COLO668 (cell line): Measurements from ENCODE around the gene COL9A1.
A peak's percentile ranks its signal among the peaks of the same experiment; 100 is the strongest.
"Not testable (repeated sequence)": the region's sequence is repeated elsewhere in the genome, so short reads cannot be mapped to it uniquely, and the experiment has no call there.

ENCODE experiments used
- DNase-seq: peaks from one replicate; lab custom pipeline; 2025; ENCODE audit not compliant: unreplicated experiment; lab: John Stamatoyannopoulos, UW

Gene COL9A1

DNA sequence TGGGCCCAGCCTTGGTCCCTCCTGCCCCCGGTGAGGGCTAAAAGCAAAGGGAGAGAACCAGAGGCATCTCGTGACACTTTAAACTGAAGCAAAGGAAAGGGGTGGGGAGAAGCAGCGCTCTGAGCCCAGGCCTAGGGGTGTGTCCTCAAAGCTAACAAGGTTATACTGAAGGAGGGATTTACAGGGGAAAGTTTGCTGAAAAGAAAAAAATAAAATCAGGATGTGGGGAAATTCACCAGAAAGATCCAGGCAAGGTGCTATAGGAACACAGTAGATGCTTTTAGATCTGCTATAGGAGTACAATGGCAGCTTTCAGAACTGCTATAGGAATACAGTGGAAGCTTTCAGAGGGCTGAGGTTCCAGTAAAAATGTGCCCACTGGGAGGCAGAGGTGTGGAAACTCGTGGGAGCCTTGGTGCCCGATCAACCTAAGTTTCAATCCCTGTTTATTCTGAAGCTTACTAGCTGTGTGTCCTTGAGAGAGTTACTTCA is at the start of gene COL9A1:
TSS of gene COL9A1 (minus strand) at position 51 of the 492 bp plus-strand sequence. CDS start 160 bp downstream, outside the sequence.
- DNase-seq = no peak

DNA sequence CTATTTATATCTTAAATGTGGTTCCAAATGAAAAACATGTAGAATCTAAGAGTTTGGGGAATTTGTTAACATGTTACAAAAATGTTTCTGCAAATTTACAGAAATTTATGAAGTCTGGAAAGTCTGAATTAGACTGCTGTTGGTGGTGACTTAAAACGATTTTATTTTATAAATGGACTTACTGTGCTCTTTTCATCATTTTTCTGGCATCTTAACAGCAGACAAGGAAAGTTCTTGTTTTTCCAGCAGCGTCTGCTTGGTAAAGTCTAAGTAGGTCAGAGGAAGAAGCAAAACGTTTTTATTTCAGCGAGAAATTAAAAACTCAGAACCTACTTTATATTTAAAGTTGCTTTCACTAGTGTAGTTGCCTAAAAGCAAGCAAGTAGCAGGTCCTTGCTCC is 48.6 kb upstream of the COL9A1 start:
- no peak for DNase-seq

DNA sequence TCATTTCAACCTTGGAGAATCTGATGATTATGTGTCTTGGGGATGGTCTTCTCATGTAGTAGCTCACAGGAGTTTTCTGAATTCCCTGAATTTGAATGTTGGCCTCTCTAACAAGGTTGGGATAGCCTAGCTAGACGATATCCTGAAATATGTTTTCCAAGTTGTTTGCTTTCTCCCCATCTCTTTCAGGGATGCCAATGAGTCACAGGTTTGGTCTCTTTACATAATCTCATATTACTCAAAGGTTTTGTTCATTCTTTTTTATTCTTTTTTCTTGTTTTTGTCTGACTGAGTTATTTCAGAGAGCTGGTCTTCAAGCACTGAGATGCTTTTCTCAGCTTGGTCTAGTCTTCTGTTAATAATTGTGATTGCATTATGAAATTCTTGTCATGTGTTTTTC is 42.7 kb upstream of the COL9A1 start:
- DNase-seq = no peak

DNA sequence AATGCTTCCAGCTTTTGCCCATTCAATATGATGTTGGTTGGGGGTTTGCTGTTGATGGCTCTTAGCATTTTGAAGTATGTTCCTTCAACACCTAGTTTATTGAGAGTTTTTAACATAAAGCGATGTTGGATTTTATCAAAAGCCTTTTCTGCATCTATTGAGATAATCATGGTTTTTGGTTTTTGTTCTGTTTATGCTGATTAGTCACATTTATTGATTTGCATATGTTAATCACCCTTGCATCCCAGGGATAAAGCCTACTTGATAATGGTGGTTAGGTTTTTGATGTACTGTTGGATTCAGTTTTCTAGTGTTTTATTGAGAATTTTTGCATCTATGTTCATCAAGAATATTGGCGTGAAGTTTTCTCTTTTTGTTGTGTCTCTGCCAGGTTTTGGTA is 40.4 kb upstream of the COL9A1 start:
- no peak for DNase-seq

DNA sequence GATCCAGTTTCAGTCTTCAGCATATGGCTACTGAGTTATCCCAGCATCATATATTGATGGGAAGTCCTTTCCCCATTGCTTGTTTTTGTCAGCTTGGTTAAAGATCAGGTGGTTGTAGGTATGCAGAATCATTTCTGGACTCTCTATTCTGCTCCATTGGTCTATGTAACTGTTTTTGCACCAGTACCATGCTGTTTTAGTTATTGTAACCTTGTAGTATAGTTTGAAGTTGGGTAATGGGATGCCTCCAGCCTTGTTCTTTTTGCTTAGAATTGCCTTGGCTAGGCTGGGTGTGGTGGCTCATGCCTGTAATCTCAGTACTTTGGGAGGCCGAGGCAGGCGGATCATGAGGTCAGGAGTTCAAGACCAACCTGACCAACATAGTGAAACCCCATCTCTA is 36.9 kb upstream of the COL9A1 start:
- DNase-seq = not testable (repeated sequence)

DNA sequence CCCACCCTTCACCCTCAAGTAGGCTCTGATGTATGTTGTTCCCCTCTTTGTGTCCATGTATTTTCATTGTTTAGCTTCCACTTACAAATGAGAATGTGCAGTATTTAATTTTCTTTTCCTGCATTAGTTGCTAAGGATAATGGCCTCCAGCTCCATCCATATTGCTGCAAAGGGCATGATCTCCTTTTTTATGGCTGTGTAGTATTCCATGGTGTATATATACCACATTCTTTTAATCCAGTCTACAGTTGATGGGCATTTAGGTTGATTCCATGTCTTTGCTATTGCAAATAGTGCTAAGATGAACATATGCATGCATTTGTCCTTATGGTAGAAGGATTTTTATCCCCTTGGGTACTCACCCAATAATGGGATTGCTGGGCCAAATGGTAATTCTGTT is 35.9 kb upstream of the COL9A1 start:
- no peak for DNase-seq

DNA sequence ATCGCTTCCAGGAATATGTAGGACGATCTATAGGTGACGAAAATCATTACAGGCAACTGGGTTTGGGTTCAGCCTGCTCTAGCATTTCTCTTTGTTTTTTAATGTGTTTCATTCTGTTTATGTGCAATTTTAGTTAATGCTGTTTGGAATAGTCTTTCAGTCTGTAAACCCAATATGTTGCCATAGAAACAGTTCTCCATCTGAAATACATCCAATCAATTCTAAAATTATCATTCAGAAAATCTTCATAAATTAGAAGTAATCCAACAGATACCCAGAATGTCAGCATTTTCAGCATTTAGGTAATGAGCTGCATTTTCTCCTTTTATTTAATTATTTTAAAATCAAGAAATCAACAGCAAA is 34.8 kb upstream of the COL9A1 start:
- DNase-seq = no peak

DNA sequence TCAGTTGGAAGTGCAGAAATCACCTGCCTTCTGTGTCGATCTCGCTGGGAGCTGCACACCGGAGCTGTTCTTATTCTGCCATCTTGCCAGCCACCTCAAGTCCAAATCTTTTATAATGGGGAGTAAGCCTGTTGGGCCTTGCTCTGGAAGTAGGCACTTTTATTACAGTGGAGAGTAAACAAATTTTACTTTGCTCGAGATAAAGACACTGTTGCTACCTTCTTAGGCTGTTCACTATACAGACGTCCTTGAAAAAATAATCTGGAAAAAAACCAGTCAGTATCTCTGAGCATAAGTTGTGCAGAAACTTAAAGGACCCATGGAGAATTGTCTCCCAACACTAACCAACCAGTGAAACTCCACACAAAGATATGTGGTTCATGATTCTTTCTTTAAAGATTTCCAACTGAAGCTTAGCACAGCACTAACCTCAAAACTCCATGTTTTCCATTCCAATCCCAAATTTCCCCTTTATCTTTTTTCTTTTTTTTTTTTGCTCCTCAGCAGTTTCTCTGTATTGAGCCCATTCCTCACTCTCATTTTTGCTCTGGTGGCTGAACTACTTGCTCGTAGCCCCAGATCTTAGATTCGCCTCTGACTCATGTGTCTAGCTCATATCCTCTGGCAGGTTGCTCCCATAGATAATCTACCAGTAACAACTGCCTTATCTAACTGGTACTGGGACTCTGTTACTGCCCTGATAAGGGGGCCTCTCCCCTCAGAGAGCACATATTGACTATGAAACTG is 34.3 kb upstream of the COL9A1 start:
- no peak for DNase-seq

DNA sequence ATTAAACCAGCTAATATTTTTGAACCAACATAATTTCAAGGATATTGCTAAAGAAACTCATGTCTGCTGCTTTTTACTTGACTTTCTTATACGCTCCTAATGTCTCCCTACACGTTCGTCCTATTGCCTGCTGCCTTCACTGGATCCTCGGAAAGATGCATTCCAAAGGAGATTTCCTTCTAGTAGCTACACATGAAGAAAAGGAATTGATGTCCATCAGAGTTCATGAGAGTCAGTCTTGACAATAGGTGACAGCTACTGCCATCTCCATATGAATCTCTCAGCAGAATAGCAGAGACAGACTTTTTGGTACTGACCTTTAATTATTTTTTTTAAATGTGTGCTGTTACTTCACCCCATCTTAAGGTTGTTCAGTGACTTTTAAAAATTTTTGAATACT is 24.2 kb upstream of the COL9A1 start:
- DNase-seq = no peak

DNA sequence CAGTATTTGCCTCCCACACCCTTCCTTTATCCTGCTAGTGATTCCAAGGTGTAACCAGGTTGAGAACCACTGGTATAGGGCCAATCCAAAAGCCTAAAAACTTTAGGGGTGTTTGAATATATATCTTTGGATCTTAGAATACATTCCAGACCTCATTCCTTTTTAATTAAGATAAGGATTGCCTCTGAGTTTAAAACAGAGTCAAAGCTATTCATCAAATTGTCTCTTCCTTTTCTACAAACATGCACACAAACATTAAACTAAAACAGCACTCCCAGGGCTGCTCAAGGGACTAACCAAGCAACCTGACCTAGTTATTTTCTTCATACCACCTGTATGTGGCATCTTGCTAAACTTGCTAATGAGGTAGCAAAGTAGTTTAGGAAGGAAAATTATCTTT is 22.1 kb upstream of the COL9A1 start:
- no peak for DNase-seq

DNA sequence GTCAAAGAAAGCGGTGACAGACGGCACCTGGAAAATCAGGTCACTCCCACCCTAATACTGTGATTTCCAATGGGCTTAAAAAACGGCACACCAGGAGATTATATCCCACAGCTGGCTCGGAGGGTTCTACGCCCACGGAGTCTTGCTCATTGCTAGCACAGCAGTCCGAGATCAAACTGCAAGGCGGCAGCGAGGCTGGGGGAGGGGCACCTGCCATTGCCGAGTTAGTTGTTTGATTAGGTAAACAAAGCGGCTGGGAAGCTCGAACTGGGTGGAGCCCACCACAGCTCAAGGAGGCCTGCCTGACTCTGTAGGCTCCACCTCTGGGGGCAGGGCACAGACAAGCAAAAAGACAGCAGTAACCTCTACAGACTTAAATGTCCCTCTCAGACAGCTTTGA is 14.9 kb upstream of the COL9A1 start:
- not testable (repeated sequence) for DNase-seq

DNA sequence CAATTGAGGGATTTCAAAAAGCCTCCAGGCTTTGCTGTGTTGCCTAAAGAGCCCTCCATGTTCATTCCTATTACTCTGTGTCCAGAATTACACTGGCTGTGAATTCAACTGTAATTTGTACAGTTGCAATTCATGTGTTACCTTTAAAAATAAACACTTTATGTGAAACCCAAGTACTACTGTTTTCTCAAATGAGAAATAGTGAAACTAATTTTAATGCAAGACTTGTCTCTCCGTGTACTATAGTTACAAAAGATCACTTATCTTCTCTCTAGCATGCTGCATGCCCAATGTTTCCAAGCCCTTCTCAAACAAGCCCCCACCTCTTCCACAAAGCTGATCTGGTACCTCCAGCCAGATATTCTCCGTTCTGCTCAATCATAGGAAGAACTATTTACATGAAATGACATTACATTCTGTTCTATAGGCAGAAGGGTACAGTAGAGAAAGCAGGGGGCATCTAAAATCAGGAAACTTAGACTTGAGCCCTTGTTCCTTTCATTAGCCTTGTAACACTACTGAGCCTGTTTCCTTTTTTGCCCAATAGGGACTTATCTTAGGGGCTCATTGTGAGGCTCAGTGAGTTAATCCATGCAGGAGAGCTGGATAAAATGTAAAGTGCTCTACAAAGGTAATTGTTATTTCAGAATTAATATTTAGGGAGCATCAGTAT is 12.3 kb upstream of the COL9A1 start:
- DNase-seq = no peak

DNA sequence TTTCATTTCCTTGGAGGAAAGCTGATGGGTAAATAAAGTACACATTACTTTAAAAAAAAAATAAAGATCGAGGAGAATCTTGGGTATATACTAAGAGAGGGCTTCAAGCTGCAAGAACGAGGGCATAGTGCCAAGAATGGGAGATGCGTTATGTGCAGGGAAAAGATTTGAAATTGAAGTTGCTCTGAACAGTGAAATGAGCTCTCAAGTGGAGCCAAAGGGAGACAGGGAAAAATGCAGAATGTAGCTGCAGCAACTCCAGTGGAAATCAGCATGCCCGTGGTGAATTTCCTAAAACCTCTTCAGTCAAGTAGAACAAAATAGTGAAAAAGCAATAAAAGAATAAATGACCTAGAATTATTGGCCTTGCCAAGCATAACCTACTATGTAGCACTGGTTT is 11.4 kb upstream of the COL9A1 start:
- no peak for DNase-seq

DNA sequence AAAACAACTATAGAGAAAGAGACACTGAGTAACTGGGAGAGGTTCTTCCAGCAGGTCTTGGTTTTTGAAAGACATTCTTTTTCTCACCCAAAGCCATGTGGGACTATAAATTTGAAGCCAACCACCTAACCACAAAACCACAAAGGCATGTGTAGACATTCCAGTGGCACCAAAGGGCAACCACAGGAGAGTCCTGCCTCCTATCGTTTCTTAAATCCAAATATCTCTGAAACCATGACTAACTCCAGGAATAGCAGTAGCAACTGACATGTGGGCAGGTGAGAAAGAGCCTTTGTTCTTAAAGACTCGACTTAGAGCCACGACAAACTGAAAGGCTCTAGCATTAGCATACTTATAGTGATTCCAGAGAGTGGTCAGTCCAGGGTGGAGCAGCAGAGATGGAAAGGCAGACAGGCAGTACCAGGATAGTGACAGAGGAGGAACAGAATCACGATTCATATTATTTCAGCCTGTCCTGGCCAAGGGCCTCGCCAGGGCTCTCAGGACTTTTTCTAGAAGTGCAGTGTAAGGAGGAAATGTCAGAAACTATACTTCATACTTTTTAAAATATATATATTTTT is 9.4 kb upstream of the COL9A1 start:
- DNase-seq = no peak

DNA sequence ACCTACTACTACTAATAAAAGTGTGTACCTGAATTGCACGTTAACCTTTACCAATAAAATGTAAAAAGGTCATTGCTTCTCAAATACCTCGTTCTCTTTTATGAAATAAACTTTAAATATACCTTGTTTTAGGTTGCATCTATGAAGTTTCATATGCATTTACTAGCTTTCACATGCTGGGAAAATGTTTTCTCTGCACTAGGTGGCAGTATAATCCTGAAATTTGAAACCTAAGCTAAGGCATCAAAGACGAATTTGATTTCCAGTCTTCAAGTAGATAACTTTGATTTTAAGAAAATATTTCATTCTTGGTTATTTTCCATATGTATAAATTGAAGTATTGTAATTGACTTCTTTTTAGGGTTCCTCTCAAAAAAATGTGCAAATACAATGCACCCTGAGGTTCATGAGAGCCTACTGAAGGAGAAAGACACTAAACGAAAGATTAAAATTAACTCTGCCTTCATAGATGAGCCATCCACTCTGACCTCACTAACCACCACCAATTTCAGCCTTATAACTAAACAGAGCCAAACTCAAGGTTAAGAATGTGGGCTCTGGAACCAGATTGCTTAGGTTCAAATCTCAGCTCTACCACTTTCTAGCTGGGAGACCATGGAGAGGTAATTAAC is 7.3 kb upstream of the COL9A1 start:
- DNase-seq = peak; percentile 0

DNA sequence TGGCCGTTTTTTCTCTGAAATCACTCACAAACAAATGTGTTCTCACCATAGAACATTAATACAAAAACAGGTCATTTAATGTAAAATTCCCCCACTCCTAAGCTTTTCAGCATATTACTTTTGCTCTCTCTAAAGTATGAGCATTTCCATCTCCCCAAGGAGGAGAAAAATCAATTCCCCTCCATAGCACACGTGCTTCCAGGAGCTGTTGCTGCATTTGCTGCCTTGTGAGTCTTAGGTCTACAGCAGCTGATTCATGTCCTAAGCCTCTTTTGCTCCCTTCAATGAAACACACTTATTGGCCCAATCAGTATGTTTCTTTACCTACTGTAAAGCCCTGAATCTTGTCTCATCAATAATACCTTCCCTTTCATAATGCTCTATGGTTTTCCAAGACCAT is 6.4 kb upstream of the COL9A1 start:
- no peak for DNase-seq

DNA sequence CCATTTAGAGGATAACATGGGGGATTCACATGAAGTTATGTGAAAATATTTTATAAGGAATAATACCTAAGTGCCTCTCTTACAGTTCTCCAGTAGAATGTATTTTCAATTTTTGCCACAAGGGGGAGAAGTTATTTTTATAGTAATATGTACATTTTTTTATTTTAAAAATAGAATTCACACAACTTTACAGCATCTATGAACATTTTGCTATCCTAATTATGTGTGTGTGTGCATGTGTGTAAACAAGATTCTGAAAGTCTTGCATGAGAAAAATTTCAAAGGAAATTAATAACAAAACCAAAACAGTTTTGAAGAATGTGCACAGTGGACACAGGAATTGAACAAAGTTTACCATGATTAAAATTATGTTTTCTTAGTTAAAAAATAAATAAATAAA is 5.3 kb upstream of the COL9A1 start:
- DNase-seq = not testable (repeated sequence)

DNA sequence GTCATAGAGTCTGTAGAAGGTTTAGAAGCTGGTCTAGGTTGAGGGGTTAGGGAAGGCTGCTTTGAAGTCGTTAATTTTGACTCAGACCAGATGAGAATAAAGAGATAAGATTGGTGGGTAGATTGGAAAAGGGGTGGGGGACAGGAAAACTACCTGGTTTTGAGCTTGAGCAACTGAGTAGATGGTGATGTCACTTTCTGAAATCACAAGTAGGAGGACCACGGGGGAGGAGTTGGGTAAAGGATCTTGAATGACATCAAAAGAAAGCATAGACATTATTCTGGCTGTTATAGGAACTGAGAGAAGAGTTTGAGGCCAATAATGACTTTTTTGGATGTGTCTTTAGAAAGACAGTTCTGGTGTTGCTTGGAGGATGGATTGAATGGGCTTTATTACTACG is 4.1 kb upstream of the COL9A1 start:
- no peak for DNase-seq

DNA sequence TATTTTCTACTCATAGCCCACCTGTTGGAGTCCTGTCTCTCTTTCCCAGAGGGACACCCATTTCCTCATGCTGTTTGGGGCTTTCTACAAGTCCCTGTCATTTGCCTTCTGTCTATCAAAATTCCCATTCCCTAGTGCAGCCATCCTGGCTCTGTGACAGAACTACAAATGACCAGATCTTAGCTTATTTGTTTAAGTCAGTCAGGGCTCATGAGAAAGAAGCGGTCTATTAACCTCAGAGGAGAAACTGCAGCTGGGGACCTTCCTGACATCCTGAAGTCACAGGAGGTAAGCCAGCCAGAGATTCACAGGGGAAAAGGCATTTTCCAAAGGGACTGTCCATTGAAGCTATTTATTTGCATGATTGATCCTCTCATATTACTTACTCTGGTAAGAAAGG is 1.7 kb upstream of the COL9A1 start:
- DNase-seq = no peak

DNA sequence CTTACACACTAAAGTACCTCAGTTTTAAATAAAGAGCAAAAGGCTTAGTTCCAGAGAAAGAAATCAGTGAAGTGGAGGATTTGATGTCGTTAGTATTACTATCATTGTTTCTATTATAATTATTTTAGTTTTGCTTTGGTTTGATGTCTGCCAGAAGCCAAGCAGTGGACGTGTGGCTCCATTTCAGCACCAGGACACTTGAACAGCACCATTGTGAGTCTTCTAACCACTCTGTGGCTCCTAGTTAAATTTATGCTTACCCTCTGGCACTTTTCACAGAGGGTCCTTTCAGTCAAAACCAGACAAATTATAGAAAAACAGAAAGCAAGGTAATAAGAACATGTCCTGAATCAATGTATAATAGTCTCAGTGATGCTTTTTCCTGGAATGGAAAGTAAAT is 3.4 kb downstream of the COL9A1 start:
- DNase-seq = no peak

DNA sequence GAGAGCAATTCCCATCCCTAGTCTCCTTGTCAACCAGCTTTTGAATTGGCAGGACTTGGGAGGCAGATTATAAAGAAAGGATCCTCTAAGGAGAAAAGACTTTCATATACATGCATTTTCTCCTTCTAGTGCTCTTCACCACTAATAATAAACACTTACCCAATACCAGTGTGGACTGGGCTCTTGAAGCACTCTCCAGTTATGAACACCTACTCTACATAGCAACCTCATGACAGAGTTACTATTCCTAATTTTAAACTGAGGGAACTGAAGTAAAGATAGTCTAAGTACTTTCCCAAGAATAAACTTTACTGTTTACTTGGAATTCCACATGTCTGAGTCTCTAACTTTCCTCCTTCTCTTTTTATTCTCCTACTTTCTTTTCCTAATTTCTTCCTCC is 4.8 kb downstream of the COL9A1 start:
- DNase-seq = no peak

DNA sequence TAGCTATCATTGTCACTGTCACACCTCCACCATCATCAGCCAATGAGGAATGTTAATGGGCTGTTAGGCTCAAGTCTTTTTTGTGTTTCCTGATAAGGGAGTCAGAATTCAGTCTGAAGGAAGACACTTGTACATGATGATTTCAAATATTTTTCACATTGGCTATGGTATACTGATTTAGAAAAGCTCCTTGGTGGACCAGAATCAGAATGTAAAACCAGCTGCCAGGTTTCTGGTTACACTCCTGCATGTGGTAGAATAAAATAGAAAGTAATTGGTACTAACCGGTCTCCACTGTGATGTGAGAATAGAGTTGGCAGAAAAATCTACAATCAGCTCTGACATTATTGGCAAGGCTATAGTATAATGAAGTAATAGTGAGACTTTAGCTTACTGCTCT is 10.7 kb downstream of the COL9A1 start:
- DNase-seq = no peak
